HUES48 (cell line): ENCODE measurements around the gene FNIP1.

Experiments
- H3K27ac ChIP-seq: one replicate; pipeline ENCODE4 v1.7.0; 2013; ENCODE audit warnings: low read depth, low read length, inconsistent platforms
- H3K27me3 ChIP-seq: 2 replicates; pipeline ENCODE4 v1.6.1; 2013; ENCODE audit warnings: mild to moderate bottlenecking, low read length; ENCODE audit not compliant: control insufficient read depth, insufficient read depth
- H3K36me3 ChIP-seq: 2 replicates; pipeline ENCODE4 v1.6.1; 2013; ENCODE audit warnings: low read length; ENCODE audit not compliant: control insufficient read depth, insufficient read depth
- H3K4me1 ChIP-seq: 2 replicates; pipeline ENCODE4 v1.6.1; 2013; ENCODE audit warnings: mild to moderate bottlenecking, low read length; ENCODE audit not compliant: control insufficient read depth, insufficient read depth
- H3K4me3 ChIP-seq: 2 replicates; pipeline ENCODE4 v1.5.1; 2013; ENCODE audit warnings: mild to moderate bottlenecking, low read depth, low read length
- H3K9ac ChIP-seq: 2 replicates; pipeline ENCODE4 v1.6.1; 2013; ENCODE audit warnings: mild to moderate bottlenecking, low read depth, low read length, moderate library complexity
- H3K9me3 ChIP-seq: 2 replicates; pipeline ENCODE4 v1.6.1; 2013; ENCODE audit warnings: low read length; ENCODE audit not compliant: control insufficient read depth, insufficient read depth

The FNIP1 gene

DNA sequence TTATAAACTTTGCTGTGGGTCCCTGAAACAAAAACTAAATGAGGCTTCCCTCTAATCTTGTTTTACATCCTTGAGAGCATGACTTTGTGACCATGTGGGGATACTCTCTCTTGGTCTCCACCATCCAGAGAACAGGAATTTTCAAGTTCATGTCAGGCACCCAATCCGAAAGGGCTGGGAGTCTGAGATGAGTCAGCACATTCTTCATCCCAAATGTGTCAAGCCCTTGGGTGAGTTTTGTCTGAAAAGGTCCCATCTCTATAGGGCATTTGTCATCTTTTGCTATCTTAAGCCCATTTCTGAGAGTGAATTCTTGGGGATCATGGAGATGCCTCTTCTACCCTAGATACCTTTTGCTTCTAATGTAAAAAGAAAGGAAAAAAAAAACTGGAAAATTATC, 134.9 kb downstream of the FNIP1 start:
- H3K27ac ChIP-seq = no peak overlapping the region
- no peaks in the 10 kb centered on the region for H3K27me3 ChIP-seq
- no peak overlapping the region for H3K9ac ChIP-seq
- H3K9me3 ChIP-seq = no peaks in the 10 kb centered on the region
- H3K36me3 ChIP-seq = peaks cover 18% of the 10 kb centered on the region
- H3K4me1 ChIP-seq = no peaks in the 10 kb centered on the region; the same call in 1 of the 2 replicates
- no peak overlapping the region for H3K4me3 ChIP-seq

DNA sequence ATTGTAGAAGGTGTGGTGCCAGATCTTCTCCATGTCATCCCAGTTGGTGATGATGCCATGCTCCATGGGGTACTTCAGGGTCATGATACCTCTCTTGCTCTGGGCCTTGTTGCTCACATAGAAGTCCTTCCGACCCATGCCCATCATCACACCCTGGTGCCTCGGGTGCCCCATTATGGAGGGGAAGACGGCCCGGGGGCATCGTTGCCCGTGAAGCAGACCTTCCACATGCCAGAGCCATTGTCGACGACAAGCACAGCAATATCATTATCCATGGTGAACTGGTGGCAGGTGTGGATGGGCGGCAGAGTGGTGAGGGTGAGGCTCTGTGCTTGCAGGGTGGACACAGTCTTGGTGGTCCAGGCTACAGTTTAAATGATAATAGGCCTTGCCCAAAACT, 137.0 kb downstream of the FNIP1 start:
- no peaks in the 10 kb centered on the region for H3K27me3 ChIP-seq
- H3K27ac ChIP-seq = no peak overlapping the region
- no peaks in the 10 kb centered on the region for H3K9me3 ChIP-seq
- no peak overlapping the region for H3K9ac ChIP-seq
- H3K4me3 ChIP-seq = no peak overlapping the region
- H3K36me3 ChIP-seq = peaks cover 18% of the 10 kb centered on the region
- no peaks in the 10 kb centered on the region; the same call in 1 of the 2 replicates for H3K4me1 ChIP-seq

- Histone ChIP-seq H3K9ac (no peak overlapping the region), H3K9me3 (no peaks in the 10 kb centered on the region), H3K27ac (no peak overlapping the region), H3K4me1 (no peaks in the 10 kb centered on the region; the same call in 1 of the 2 replicates), H3K4me3 (no peak overlapping the region), H3K36me3 (peaks cover 16% of the 10 kb centered on the region), H3K27me3 (no peaks in the 10 kb centered on the region)
Observed at GRCh38 chr5:131659290-131659689, 137.5 kb downstream of the FNIP1 start.

DNA sequence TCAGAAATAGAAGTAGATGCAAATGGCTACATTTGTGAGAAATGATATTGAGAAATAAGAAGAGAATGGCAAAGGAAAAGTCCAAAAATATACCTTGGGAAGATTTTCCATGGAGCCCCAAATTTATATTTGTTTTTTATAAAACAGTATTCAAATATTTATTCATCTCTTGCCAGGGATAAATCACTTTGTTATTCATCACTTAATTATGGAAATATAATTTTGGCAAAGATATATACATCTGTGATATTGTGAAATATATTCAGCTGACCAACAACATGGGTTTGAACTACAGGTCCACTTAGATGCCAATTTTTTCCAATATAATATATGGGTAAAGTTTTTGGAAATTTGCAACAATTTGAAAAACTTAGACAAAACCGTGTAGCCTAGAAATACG, 142.0 kb downstream of the FNIP1 start:
- H3K27ac ChIP-seq = no peak overlapping the region
- no peaks in the 10 kb centered on the region for H3K27me3 ChIP-seq
- no peak overlapping the region for H3K4me3 ChIP-seq
- H3K9ac ChIP-seq = no peak overlapping the region
- H3K9me3 ChIP-seq = no peaks in the 10 kb centered on the region
- H3K4me1 ChIP-seq = no peaks in the 10 kb centered on the region
- peaks cover 28% of the 10 kb centered on the region for H3K36me3 ChIP-seq

GRCh38 chr5:131654309-131654708, 142.5 kb downstream of the FNIP1 start:
- Histone ChIP-seq H3K27me3 (no peaks in the 10 kb centered on the region), H3K9me3 (no peaks in the 10 kb centered on the region), H3K9ac (no peak overlapping the region), H3K27ac (no peak overlapping the region), H3K4me1 (no peaks in the 10 kb centered on the region), H3K36me3 (peaks cover 28% of the 10 kb centered on the region), H3K4me3 (no peak overlapping the region)

DNA sequence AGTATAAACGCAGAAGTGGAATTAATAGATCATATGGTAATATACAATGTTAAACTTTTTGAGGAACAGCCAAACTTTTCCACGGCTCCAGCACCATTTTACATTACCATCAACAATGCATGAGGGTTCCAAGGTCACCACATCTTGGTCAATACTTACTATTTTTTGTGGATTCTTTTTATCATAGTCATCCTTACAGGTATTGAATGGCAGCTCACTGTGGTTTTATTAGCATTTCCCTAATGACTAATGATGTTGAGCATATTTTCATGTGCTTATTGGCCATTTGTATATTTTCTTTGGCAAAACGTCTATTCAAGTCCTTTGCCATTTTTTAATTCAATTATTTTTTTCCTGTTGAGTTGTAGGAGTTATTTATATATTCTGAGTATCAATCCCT, 147.7 kb downstream of the FNIP1 start:
- Histone ChIP-seq H3K4me3 (no peak overlapping the region), H3K27ac (no peak overlapping the region), H3K9me3 (no peaks in the 10 kb centered on the region), H3K36me3 (peaks cover 44% of the 10 kb centered on the region), H3K4me1 (no peaks in the 10 kb centered on the region), H3K9ac (no peak overlapping the region), H3K27me3 (no peaks in the 10 kb centered on the region)

DNA sequence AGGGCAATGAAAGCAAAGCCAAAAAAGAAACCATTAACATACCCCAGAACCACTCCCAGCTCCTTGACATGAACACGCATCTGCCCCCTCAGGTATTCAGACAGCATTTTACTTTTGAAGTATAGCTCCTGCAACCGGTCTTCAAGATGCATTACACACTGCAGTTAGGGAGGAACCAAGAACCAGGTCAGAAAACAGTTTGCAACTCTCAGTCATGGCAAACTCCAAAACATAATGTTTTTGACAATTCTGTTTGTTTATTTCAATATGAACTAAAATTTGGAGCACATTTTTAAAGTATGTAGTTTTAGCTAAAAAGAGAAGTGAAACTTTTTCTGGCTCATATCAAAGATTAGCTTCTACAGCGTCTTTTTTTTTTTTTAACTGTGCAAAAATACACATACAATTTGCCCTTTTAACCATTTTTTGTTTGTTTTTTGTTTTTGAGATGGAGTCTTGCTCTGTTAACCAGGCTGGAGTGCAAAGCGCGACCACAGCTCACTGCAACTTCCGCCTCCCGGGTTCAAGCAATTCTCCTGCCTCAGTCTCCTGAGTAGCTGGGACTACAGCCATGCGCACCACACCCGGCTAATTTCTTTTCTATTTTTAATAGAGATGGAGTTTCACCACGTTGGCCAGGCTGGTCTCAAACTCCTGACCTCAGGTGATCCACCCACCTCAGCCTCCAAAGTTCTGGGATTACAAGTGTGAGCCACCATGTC, 149.6 kb downstream of the FNIP1 start:
- no peaks in the 10 kb centered on the region for H3K9me3 ChIP-seq
- H3K4me3 ChIP-seq = no peak overlapping the region
- H3K9ac ChIP-seq = no peak overlapping the region
- H3K36me3 ChIP-seq = peaks cover 49% of the 10 kb centered on the region
- H3K4me1 ChIP-seq = no peaks in the 10 kb centered on the region
- no peak overlapping the region for H3K27ac ChIP-seq
- H3K27me3 ChIP-seq = no peaks in the 10 kb centered on the region

DNA sequence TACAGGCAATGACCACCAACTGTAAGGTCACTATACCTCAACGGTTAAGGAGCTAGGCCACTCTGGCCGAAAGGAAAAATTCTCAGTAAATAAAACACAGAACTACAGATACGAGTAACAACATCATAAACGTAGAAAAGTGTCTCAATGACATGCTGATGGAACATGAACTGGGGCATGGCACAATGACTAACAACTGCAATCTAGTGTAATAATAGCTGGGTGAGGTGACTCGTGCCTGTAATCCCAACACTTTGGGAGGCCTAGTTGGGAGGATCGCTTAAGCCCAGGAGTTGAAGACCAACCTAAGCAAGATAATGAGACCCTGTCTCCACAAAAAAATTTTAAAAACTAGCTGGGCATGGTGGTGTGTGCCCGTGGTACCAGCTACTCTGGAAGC, 152.0 kb downstream of the FNIP1 start:
- Histone ChIP-seq H3K36me3 (peaks cover 34% of the 10 kb centered on the region), H3K4me1 (no peaks in the 10 kb centered on the region), H3K27ac (no peak overlapping the region), H3K9me3 (no peaks in the 10 kb centered on the region), H3K4me3 (no peak overlapping the region), H3K27me3 (no peaks in the 10 kb centered on the region), H3K9ac (no peak overlapping the region)

- Histone ChIP-seq H3K4me3 (no peak overlapping the region), H3K36me3 (peaks cover 29% of the 10 kb centered on the region), H3K27ac (no peak overlapping the region), H3K9me3 (no peaks in the 10 kb centered on the region), H3K27me3 (no peaks in the 10 kb centered on the region), H3K4me1 (no peaks in the 10 kb centered on the region), H3K9ac (no peak overlapping the region)
Observed at GRCh38 chr5:131644370-131644769, 152.4 kb downstream of the FNIP1 start.

GRCh38 chr5:131641494-131641893, 155.3 kb downstream of the FNIP1 start:
- Histone ChIP-seq H3K9ac (no peak overlapping the region), H3K27me3 (no peaks in the 10 kb centered on the region), H3K4me3 (no peak overlapping the region), H3K9me3 (no peaks in the 10 kb centered on the region), H3K4me1 (peaks cover 5% of the 10 kb centered on the region; the same call in 1 of the 2 replicates), H3K27ac (no peak overlapping the region), H3K36me3 (peaks cover 20% of the 10 kb centered on the region; the same call in 1 of the 2 replicates)

DNA sequence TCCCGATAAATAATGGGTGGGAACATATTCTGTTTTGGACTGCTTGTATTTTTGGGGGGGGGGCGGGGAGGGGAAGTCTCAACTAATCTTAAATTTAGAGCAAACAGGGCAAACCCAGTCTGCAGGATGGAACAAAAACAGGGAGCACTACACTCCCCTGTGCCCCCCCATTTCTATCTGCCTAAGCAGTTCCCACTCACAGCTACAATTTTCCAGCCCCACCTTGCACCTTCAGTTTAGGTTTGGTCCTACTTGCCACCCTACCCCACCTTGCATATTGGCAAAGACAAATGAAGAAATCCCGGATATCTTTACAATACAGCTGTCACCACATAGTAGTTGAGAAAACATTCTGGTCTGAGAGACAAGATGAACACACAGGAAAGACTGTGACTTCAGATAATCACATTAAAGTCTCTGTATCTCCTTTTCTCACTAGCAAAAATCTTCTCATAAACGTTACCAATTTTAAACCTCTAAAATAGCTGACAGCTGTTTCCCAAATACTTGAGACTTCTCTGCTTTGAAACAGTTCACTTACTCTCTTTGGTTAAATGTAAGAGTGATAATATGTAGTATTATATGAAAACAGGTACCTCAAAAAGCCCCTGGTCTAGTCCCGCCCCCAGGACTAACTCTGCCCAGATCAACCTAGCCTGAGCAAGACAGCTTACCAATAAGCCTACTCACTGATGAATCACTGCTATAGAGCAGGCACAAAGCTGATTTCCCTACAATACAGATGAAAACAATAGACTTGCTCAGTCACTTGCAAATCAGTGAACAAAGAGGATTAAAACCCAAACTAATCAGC, 156.6 kb downstream of the FNIP1 start:
- peaks cover 12% of the 10 kb centered on the region; the same call in 1 of the 2 replicates for H3K36me3 ChIP-seq
- no peak overlapping the region for H3K4me3 ChIP-seq
- peaks cover 8% of the 10 kb centered on the region; the same call in 1 of the 2 replicates for H3K4me1 ChIP-seq
- no peak overlapping the region for H3K9ac ChIP-seq
- no peaks in the 10 kb centered on the region for H3K9me3 ChIP-seq
- no peak overlapping the region for H3K27ac ChIP-seq
- no peaks in the 10 kb centered on the region for H3K27me3 ChIP-seq
